GM23338 (cell line): ENCODE data around the gene RRAD. TPM values are rescaled to one million over a fixed set of nuclear protein-coding genes. Genes with fewer than 3 reads are reported as not detected.

ENCODE experiments used
- ATAC-seq: fragments of 200-7000 bp; cut with Tn5 transposase; 3 replicates; pipeline ENCODE4 v1.9.1; 2020
- DNase-seq: peaks from one replicate; pipeline ENCODE4 v3.0.0-alpha.2; 2015; ENCODE audit warnings: low spot score
- H2AFZ ChIP-seq: fragments of 200-600 bp; sonication (generic); 2 replicates; pipeline ENCODE4 v1.8.0; 2016; ENCODE audit warnings: antibody characterized with exemption, mild to moderate bottlenecking, moderate library complexity
- H3F3A ChIP-seq: fragments of 200-600 bp; sonication (generic); replicated peaks from 2 replicates; pipeline ENCODE4 v1.8.0; 2017; ENCODE audit warnings: antibody characterized with exemption, mixed run types, low read depth
- H3K27ac ChIP-seq: fragments of 200-600 bp; sonication (generic); 2 replicates; pipeline ENCODE4 v1.6.1; 2016; ENCODE audit warnings: low read depth
- H3K27me3 ChIP-seq: fragments of 200-600 bp; sonication (generic); 2 replicates; pipeline ENCODE4 v1.8.0; 2016; ENCODE audit warnings: mild to moderate bottlenecking, mixed run types, moderate library complexity; ENCODE audit not compliant: insufficient read depth
- H3K36me3 ChIP-seq: fragments of 200-600 bp; sonication (generic); 2 replicates; pipeline ENCODE4 v1.8.0; 2016; ENCODE audit warnings: mild to moderate bottlenecking; ENCODE audit not compliant: insufficient read depth
- H3K4me1 ChIP-seq: fragments of 200-600 bp; sonication (generic); 2 replicates; pipeline ENCODE4 v1.8.0; 2016; ENCODE audit warnings: mild to moderate bottlenecking, moderate library complexity; ENCODE audit not compliant: insufficient read depth
- H3K4me2 ChIP-seq: fragments of 200-600 bp; sonication (generic); 2 replicates; pipeline ENCODE4 v1.7.1; 2017; ENCODE audit warnings: mixed run types
- H3K4me3 ChIP-seq: fragments of 200-600 bp; sonication (generic); 2 replicates; pipeline ENCODE4 v1.6.1; 2016; ENCODE audit warnings: mixed run types
- H3K79me2 ChIP-seq: fragments of 200-600 bp; sonication (generic); replicated peaks from 2 replicates; pipeline ENCODE4 v1.8.0; 2017; ENCODE audit warnings: mild to moderate bottlenecking; ENCODE audit not compliant: insufficient read depth
- H3K9me2 ChIP-seq: fragments of 200-600 bp; sonication (generic); 2 replicates; pipeline ENCODE4 v1.8.0; 2017; ENCODE audit not compliant: insufficient read depth
- H4K20me1 ChIP-seq: fragments of 200-600 bp; sonication (generic); replicated peaks from 2 replicates; pipeline ENCODE4 v1.8.0; 2017; ENCODE audit warnings: mild to moderate bottlenecking; ENCODE audit not compliant: insufficient read depth
- H3K27ac Mint-ChIP-seq: 2 replicates; pipeline ENCODE4 v1.8.0; 2020; ENCODE audit warnings: inconsistent platforms, mild to moderate bottlenecking, moderate library complexity, mixed read lengths
- H3K27me3 Mint-ChIP-seq: 3 replicates; pipeline ENCODE4 v1.8.0; 2022; ENCODE audit warnings: low read depth, mild to moderate bottlenecking, moderate library complexity, mixed read lengths, inconsistent platforms; ENCODE audit not compliant: insufficient read depth, poor library complexity
- H3K36me3 Mint-ChIP-seq: 3 replicates; pipeline ENCODE4 v1.8.0; 2021; ENCODE audit warnings: low read depth, mild to moderate bottlenecking, inconsistent platforms, moderate library complexity, mixed read lengths
- H3K4me1 Mint-ChIP-seq: 3 replicates; pipeline ENCODE4 v1.8.0; 2020; ENCODE audit warnings: mild to moderate bottlenecking, inconsistent platforms, mixed read lengths
- H3K4me3 Mint-ChIP-seq: 3 replicates; pipeline ENCODE4 v1.8.0; 2021; ENCODE audit warnings: moderate library complexity, mild to moderate bottlenecking, inconsistent platforms, mixed read lengths
- H3K9me3 Mint-ChIP-seq: 3 replicates; pipeline ENCODE4 v1.8.0; 2020; ENCODE audit warnings: moderate library complexity, mild to moderate bottlenecking, inconsistent platforms, mixed read lengths
- CREB1 ChIP-seq: fragments of 250-450 bp; sonication (Bioruptor Pico); IDR thresholded peaks from 2 replicates; pipeline ENCODE4 v1.5.0; 2020; ENCODE audit warnings: low read depth, mild to moderate bottlenecking, moderate library complexity
- EZH2 ChIP-seq: fragments of 200-600 bp; sonication (generic); IDR thresholded peaks from one replicate; pipeline ENCODE4 v1.8.0; 2017; ENCODE audit warnings: antibody characterized with exemption, mild to moderate bottlenecking, low read depth; ENCODE audit not compliant: unreplicated experiment
- EZH2phosphoT487 ChIP-seq: fragments of 200-600 bp; sonication (generic); IDR thresholded peaks from one replicate; pipeline ENCODE4 v1.8.1; 2018; ENCODE audit warnings: antibody characterized with exemption; ENCODE audit not compliant: unreplicated experiment
- JUNB ChIP-seq: IDR thresholded peaks from one replicate; pipeline ENCODE4 v1.6.1; 2016; ENCODE audit warnings: antibody characterized with exemption; ENCODE audit not compliant: unreplicated experiment
- NANOG ChIP-seq: IDR thresholded peaks from 2 replicates; pipeline ENCODE4 v1.6.1; 2016; ENCODE audit warnings: antibody characterized with exemption, borderline replicate concordance
- POLR2AphosphoS5 ChIP-seq: IDR thresholded peaks from 2 replicates; pipeline ENCODE4 v1.6.1; 2016; ENCODE audit warnings: antibody characterized with exemption, low read depth
- STAT1 ChIP-seq: IDR thresholded peaks from one replicate; pipeline ENCODE4 v1.6.1; 2016; ENCODE audit warnings: antibody characterized with exemption; ENCODE audit not compliant: unreplicated experiment
- ZNF114 ChIP-seq: fragments of 250-450 bp; sonication (Bioruptor Pico); IDR thresholded peaks from 2 replicates; pipeline ENCODE4 v1.5.0; 2020; ENCODE audit warnings: mild to moderate bottlenecking, moderate library complexity
- ZNF331 ChIP-seq: fragments of 250-450 bp; sonication (Bioruptor Pico); IDR thresholded peaks from 2 replicates; pipeline ENCODE4 v1.5.0; 2020; ENCODE audit warnings: low read depth, mild to moderate bottlenecking, moderate library complexity
- polyA plus RNA-seq: library from polyadenylated mRNA; unstranded; fragments of >200 nt; fragmentation: Nextera tagmentation; extraction: Ambion mirVana; gene quantifications from 2 replicates; pipeline ENCODE4 v1.2.1, GENCODE V29; 2016
- total RNA-seq: library from RNA; depleted of rRNA; stranded (reverse); fragments of >200 nt; shearing (Covaris generic); gene quantifications from 2 replicates; pipeline ENCODE4 v1.2.3, GENCODE V29; 2014
- TF ChIP-seq, protein P1 (sequence below): IDR thresholded peaks from one replicate; pipeline ENCODE4 v1.6.1; 2018; ENCODE audit warnings: antibody characterized with exemption; ENCODE audit not compliant: unreplicated experiment
- TF ChIP-seq, protein P2 (sequence below): fragments of 250-450 bp; sonication (Bioruptor Pico); IDR thresholded peaks from 2 replicates; pipeline ENCODE4 v1.5.0; 2020; ENCODE audit warnings: mild to moderate bottlenecking, moderate library complexity
- TF ChIP-seq, protein P3 (sequence below), 2 experiments: fragments of 200-600 bp in 1 of 2; sonication (generic) in 1 of 2; conservative IDR thresholded peaks; 2 replicates each; pipeline versions ENCODE4 v1.5.1 to v1.6.1; 2016 to 2017; ENCODE audit warnings: antibody characterized with exemption in 2 of 2, low read depth in 2 of 2, mild to moderate bottlenecking in 2 of 2, moderate library complexity in 1 of 2
- TF ChIP-seq, protein P4 (sequence below): IDR thresholded peaks from 2 replicates; pipeline ENCODE4 v1.6.1; 2016; ENCODE audit warnings: antibody characterized with exemption

RRAD gene
- total and polyA plus RNA-seq, 2 experiments from 2014 or later = 0.18 TPM; not detected in 1

DNA sequence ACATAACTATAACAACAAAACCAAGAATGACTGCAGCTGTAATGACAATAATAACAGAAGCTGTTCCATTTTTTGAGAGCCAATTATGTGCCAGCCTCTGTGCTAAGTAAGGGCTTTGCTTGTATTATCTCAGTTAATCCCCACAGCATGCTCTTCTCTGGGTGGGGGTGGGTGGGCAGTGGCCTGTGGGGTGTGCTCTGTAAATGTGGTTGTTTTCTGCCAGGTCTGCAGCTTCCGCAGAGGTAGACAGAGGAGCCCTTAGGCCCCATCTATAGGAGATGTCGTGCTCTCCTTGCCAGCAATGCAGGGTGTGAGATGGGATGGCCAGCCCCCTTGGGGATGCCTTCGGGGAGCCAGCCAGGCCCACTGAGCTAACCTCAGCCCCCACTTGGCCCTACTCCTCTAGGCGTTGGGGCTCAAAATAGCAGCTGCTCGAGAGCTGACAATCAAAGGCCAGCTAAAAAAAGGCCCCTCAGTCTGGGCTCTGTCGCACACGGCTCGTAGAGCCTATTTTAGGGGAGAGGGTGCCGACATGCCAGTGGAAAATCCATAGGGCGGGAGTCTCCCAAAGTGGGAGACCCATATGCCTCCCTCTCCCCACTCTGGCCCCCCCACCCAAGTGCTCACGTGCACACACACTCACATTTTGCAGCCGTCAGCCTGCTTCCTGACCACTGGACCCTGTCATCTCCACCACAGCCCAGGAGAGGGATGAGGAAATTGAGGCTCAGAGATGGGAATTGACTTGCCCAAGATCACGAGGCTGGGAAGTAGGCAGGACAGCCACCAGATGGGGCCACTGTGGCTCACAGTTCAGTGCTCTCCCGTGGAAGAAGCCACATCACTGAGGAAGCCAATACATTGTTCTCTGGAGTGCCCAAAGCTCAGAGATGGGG lies 22.4 kb downstream of the RRAD start:
- H3K27me3 ChIP-seq = no peaks in the 10 kb centered on the region
- Mint-ChIP-seq H3K27me3 (peaks cover 16% of the 10 kb centered on the region), H3K4me3 (no peak overlapping the region), H3K27ac (no peak overlapping the region), H3K9me3 (no peaks in the 10 kb centered on the region; the same call in 2 of the 3 replicates), H3K36me3 (no peaks in the 10 kb centered on the region), H3K4me1 (peaks cover 12% of the 10 kb centered on the region)
- H3K4me1 ChIP-seq = peaks cover 8% of the 10 kb centered on the region; the same call in 1 of the 2 replicates
- ATAC-seq = no peak
- H2AFZ ChIP-seq = no peak overlapping the region
- H3K4me3 ChIP-seq = no peak overlapping the region
- no peak overlapping the region for H3K27ac ChIP-seq
- H4K20me1 ChIP-seq = no peaks in the 10 kb centered on the region
- H3K79me2 ChIP-seq = no peaks in the 10 kb centered on the region
- H3K36me3 ChIP-seq = no peaks in the 10 kb centered on the region
- H3F3A ChIP-seq = no peaks in the 10 kb centered on the region
- H3K4me2 ChIP-seq = no peak overlapping the region
- no peak for TF ChIP-seq EZH2phosphoT487
- TF ChIP-seq JUNB = no peak
- no peak for TF ChIP-seq STAT1
- TF ChIP-seq, protein P1, sequence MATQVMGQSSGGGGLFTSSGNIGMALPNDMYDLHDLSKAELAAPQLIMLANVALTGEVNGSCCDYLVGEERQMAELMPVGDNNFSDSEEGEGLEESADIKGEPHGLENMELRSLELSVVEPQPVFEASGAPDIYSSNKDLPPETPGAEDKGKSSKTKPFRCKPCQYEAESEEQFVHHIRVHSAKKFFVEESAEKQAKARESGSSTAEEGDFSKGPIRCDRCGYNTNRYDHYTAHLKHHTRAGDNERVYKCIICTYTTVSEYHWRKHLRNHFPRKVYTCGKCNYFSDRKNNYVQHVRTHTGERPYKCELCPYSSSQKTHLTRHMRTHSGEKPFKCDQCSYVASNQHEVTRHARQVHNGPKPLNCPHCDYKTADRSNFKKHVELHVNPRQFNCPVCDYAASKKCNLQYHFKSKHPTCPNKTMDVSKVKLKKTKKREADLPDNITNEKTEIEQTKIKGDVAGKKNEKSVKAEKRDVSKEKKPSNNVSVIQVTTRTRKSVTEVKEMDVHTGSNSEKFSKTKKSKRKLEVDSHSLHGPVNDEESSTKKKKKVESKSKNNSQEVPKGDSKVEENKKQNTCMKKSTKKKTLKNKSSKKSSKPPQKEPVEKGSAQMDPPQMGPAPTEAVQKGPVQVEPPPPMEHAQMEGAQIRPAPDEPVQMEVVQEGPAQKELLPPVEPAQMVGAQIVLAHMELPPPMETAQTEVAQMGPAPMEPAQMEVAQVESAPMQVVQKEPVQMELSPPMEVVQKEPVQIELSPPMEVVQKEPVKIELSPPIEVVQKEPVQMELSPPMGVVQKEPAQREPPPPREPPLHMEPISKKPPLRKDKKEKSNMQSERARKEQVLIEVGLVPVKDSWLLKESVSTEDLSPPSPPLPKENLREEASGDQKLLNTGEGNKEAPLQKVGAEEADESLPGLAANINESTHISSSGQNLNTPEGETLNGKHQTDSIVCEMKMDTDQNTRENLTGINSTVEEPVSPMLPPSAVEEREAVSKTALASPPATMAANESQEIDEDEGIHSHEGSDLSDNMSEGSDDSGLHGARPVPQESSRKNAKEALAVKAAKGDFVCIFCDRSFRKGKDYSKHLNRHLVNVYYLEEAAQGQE = no peak
- TF ChIP-seq POLR2AphosphoS5 = no peak
- TF ChIP-seq, protein P2, sequence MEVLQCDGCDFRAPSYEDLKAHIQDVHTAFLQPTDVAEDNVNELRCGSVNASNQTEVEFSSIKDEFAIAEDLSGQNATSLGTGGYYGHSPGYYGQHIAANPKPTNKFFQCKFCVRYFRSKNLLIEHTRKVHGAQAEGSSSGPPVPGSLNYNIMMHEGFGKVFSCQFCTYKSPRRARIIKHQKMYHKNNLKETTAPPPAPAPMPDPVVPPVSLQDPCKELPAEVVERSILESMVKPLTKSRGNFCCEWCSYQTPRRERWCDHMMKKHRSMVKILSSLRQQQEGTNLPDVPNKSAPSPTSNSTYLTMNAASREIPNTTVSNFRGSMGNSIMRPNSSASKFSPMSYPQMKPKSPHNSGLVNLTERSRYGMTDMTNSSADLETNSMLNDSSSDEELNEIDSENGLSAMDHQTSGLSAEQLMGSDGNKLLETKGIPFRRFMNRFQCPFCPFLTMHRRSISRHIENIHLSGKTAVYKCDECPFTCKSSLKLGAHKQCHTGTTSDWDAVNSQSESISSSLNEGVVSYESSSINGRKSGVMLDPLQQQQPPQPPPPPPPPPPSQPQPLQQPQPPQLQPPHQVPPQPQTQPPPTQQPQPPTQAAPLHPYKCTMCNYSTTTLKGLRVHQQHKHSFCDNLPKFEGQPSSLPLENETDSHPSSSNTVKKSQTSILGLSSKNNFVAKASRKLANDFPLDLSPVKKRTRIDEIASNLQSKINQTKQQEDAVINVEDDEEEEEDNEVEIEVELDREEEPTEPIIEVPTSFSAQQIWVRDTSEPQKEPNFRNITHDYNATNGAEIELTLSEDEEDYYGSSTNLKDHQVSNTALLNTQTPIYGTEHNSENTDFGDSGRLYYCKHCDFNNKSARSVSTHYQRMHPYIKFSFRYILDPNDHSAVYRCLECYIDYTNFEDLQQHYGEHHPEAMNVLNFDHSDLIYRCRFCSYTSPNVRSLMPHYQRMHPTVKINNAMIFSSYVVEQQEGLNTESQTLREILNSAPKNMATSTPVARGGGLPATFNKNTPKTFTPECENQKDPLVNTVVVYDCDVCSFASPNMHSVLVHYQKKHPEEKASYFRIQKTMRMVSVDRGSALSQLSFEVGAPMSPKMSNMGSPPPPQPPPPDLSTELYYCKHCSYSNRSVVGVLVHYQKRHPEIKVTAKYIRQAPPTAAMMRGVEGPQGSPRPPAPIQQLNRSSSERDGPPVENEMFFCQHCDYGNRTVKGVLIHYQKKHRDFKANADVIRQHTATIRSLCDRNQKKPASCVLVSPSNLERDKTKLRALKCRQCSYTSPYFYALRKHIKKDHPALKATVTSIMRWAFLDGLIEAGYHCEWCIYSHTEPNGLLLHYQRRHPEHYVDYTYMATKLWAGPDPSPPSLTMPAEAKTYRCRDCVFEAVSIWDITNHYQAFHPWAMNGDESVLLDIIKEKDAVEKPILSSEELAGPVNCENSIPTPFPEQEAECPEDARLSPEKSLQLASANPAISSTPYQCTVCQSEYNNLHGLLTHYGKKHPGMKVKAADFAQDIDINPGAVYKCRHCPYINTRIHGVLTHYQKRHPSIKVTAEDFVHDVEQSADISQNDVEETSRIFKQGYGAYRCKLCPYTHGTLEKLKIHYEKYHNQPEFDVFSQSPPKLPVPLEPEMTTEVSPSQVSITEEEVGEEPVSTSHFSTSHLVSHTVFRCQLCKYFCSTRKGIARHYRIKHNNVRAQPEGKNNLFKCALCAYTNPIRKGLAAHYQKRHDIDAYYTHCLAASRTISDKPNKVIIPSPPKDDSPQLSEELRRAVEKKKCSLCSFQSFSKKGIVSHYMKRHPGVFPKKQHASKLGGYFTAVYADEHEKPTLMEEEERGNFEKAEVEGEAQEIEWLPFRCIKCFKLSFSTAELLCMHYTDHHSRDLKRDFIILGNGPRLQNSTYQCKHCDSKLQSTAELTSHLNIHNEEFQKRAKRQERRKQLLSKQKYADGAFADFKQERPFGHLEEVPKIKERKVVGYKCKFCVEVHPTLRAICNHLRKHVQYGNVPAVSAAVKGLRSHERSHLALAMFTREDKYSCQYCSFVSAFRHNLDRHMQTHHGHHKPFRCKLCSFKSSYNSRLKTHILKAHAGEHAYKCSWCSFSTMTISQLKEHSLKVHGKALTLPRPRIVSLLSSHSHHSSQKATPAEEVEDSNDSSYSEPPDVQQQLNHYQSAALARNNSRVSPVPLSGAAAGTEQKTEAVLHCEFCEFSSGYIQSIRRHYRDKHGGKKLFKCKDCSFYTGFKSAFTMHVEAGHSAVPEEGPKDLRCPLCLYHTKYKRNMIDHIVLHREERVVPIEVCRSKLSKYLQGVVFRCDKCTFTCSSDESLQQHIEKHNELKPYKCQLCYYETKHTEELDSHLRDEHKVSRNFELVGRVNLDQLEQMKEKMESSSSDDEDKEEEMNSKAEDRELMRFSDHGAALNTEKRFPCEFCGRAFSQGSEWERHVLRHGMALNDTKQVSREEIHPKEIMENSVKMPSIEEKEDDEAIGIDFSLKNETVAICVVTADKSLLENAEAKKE (CRISPR knock-in tag) = no peak
- TF ChIP-seq, protein P3, sequence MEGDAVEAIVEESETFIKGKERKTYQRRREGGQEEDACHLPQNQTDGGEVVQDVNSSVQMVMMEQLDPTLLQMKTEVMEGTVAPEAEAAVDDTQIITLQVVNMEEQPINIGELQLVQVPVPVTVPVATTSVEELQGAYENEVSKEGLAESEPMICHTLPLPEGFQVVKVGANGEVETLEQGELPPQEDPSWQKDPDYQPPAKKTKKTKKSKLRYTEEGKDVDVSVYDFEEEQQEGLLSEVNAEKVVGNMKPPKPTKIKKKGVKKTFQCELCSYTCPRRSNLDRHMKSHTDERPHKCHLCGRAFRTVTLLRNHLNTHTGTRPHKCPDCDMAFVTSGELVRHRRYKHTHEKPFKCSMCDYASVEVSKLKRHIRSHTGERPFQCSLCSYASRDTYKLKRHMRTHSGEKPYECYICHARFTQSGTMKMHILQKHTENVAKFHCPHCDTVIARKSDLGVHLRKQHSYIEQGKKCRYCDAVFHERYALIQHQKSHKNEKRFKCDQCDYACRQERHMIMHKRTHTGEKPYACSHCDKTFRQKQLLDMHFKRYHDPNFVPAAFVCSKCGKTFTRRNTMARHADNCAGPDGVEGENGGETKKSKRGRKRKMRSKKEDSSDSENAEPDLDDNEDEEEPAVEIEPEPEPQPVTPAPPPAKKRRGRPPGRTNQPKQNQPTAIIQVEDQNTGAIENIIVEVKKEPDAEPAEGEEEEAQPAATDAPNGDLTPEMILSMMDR (conservative IDR thresholded peaks at IDR 0.05; ENCODE audit: low read depth in 2 of 2) = no peak
- TF ChIP-seq, protein P4, sequence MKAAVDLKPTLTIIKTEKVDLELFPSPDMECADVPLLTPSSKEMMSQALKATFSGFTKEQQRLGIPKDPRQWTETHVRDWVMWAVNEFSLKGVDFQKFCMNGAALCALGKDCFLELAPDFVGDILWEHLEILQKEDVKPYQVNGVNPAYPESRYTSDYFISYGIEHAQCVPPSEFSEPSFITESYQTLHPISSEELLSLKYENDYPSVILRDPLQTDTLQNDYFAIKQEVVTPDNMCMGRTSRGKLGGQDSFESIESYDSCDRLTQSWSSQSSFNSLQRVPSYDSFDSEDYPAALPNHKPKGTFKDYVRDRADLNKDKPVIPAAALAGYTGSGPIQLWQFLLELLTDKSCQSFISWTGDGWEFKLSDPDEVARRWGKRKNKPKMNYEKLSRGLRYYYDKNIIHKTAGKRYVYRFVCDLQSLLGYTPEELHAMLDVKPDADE = no peak
- TF ChIP-seq ZNF114 (CRISPR knock-in tag) = no peak
- TF ChIP-seq EZH2 = no peak
- no peak for TF ChIP-seq NANOG
- no peak for TF ChIP-seq ZNF331 (CRISPR knock-in tag)
- no peak for TF ChIP-seq CREB1
- no peaks in the 10 kb centered on the region for H3K9me2 ChIP-seq
- DNase-seq = no peak
